Astrocyte (in vitro differentiated cells and primary cell): Measurements from ENCODE around the gene NTM.

Experiments used
- CTCF ChIP-seq: IDR thresholded peaks from 2 replicates; pipeline ENCODE4 v1.5.1; 2011; ENCODE audit warnings: low read depth, mild to moderate bottlenecking, inconsistent platforms, low read length, moderate library complexity; ENCODE audit not compliant: insufficient read depth
- EZH2 ChIP-seq: IDR thresholded peaks from 2 replicates; pipeline ENCODE4 v1.6.1; 2012; ENCODE audit warnings: mild to moderate bottlenecking, low read length, inconsistent platforms; ENCODE audit not compliant: insufficient read depth

- TF ChIP-seq EZH2 (no peak), CTCF (no peak)
Observed at GRCh38 chr11:131385763-131386390, 15.5 kb downstream of the NTM start.
